HG02840 (cell line): ENCODE measurements around the gene SPEM3.

Experiments used
- ATAC-seq: cut with Tn5 transposase; IDR thresholded peaks from one replicate; pipeline ENCODE4 v1.9.1; 2021; ENCODE audit warnings: mild to moderate bottlenecking, moderate library complexity, moderate number of reproducible peaks; ENCODE audit not compliant: unreplicated experiment, low FRiP score

SPEM3 gene

GRCh38 chr17:7403727-7403976 is 25.0 kb upstream of the SPEM3 start:
- no peak for ATAC-seq

- ATAC-seq, result peak; percentile 95
These were observed 24.5 kb upstream of the SPEM3 start, which contains the start of gene TMEM256 for GRCh38 chr17:7403977-7404736. Gene TMEM256, minus strand, starts transcription at chr17:7404097. Its CDS starts 13 bp downstream, at chr17:7404084.

- peak; percentile 5 for ATAC-seq
These were observed 23.8 kb upstream of the SPEM3 start for GRCh38 chr17:7404737-7405349.

GRCh38 chr17:7405350-7406234 is 23.1 kb upstream of the SPEM3 start:
- ATAC-seq, result no peak

GRCh38 chr17:7406235-7406825 is 22.3 kb upstream of the SPEM3 start:
- no peak for ATAC-seq

GRCh38 chr17:7407082-7407481 is 21.6 kb upstream of the SPEM3 start:
- ATAC-seq, result no peak

- no peak for ATAC-seq
These were observed 21.0 kb upstream of the SPEM3 start, which contains the start of gene NLGN2 for GRCh38 chr17:7407485-7408251. Gene NLGN2, plus strand, starts transcription at chr17:7407845. Its CDS starts 411 bp downstream, at chr17:7408256.

GRCh38 chr17:7408252-7408727 is 20.4 kb upstream of the SPEM3 start:
- ATAC-seq, result no peak

GRCh38 chr17:7408863-7409262 is 19.8 kb upstream of the SPEM3 start:
- ATAC-seq, result no peak

GRCh38 chr17:7409716-7410115 is 18.9 kb upstream of the SPEM3 start:
- ATAC-seq, result no peak

- ATAC-seq, result no peak
These were observed 17.8 kb upstream of the SPEM3 start for GRCh38 chr17:7410634-7411426.

- ATAC-seq, result no peak
These were observed 17.3 kb upstream of the SPEM3 start for GRCh38 chr17:7411427-7411750.

- no peak for ATAC-seq
These were observed 15.2 kb upstream of the SPEM3 start for GRCh38 chr17:7413346-7413985.

- no peak for ATAC-seq
These were observed 13.8 kb upstream of the SPEM3 start for GRCh38 chr17:7414837-7415236.

- no peak for ATAC-seq
These were observed 12.9 kb upstream of the SPEM3 start for GRCh38 chr17:7415784-7416183.

- ATAC-seq, result no peak
These were observed 12.3 kb upstream of the SPEM3 start for GRCh38 chr17:7416323-7416722.

- ATAC-seq, result no peak
These were observed 11.5 kb upstream of the SPEM3 start for GRCh38 chr17:7417056-7417655.

- ATAC-seq, result no peak
These were observed 10.0 kb upstream of the SPEM3 start for GRCh38 chr17:7418472-7419152.
